ENCODE measurements around the gene TBL3. TPM values are rescaled to one million over a fixed set of nuclear protein-coding genes. Genes with fewer than 3 reads are reported as not detected.

TBL3 gene
- total RNA-seq, 2 experiments from 2014 or later, result 47.4 to 48.6 TPM

- ATAC-seq (no peak), DNase-seq (no peak)
- ChIA-PET CTCF (interaction anchor here (0.6 kb wide), 1 partner anchor 73 kb away, joined by 3 read pairs; no protein-coding TSS in a partner anchor), POLR2A (interaction anchor here (0.6 kb wide), 1 partner anchor 256 kb away, joined by 3 read pairs; no protein-coding TSS in a partner anchor)
- H3K27ac Mint-ChIP-seq, result no peak overlapping the region
- no peak overlapping the region for H3K4me3 Mint-ChIP-seq
- intact Hi-C loops (cut with DNase I, micrococcal nuclease), result loop anchor here in 1 of 2 experiments (10.0 kb wide), 1 partner anchor 333 kb away; no protein-coding TSS in a partner anchor
- peaks cover 19% of the 10 kb centered on the region for H3K4me1 Mint-ChIP-seq
- no peaks in the 10 kb centered on the region for H3K9me3 Mint-ChIP-seq (ENCODE audit: low read depth)
- no peaks in the 10 kb centered on the region for H3K27me3 Mint-ChIP-seq
- peaks cover 29% of the 10 kb centered on the region for H3K36me3 Mint-ChIP-seq (ENCODE audit: low read depth)
These were observed 29.9 kb downstream of the TBL3 start for GRCh38 chr16:2001456-2002355.

- Mint-ChIP-seq H3K4me3 (no peak overlapping the region), H3K36me3 (ENCODE audit: low read depth) (peaks cover 28% of the 10 kb centered on the region), H3K27me3 (no peaks in the 10 kb centered on the region), H3K9me3 (ENCODE audit: low read depth) (no peaks in the 10 kb centered on the region), H3K4me1 (peaks cover 26% of the 10 kb centered on the region), H3K27ac (no peak overlapping the region)
- intact Hi-C loops (cut with DNase I, micrococcal nuclease), result loop anchor here in 1 of 2 experiments (10.0 kb wide), 1 partner anchor 332 kb away; no protein-coding TSS in a partner anchor
- no peak for DNase-seq
- ChIA-PET POLR2A (interaction anchor here (0.6 to 1.1 kb wide), 2 partner anchors 15 to 255 kb away, joined by 3 to 4 read pairs; no protein-coding TSS in a partner anchor), CTCF (interaction anchor here (0.6 to 4.1 kb wide), 5 partner anchors 9 to 153 kb away, joined by 3 to 30 read pairs (median 3); partner anchors contain the start of gene TRAF7)
- ATAC-seq, result no peak
These were observed 30.8 kb downstream of the TBL3 start for GRCh38 chr16:2002406-2003230.

- ATAC-seq, result no peak
- intact Hi-C loops (cut with DNase I, micrococcal nuclease), result loop anchor here in 1 of 2 experiments (10.0 kb wide), 1 partner anchor 331 kb away; no protein-coding TSS in a partner anchor
- Mint-ChIP-seq H3K27me3 (no peaks in the 10 kb centered on the region), H3K9me3 (ENCODE audit: low read depth) (no peaks in the 10 kb centered on the region), H3K27ac (no peak overlapping the region), H3K4me3 (no peak overlapping the region), H3K36me3 (ENCODE audit: low read depth) (peaks cover 29% of the 10 kb centered on the region), H3K4me1 (peaks cover 33% of the 10 kb centered on the region)
- POLR2A ChIA-PET, result interaction anchor here (0.9 to 1.1 kb wide), 4 partner anchors 9 to 152 kb away, joined by 3 to 4 read pairs (median 3); partner anchors contain the start of gene TRAF7
- DNase-seq, result no peak
- CTCF ChIA-PET, result interaction anchor here (0.6 to 4.1 kb wide), 9 partner anchors 8 to 474 kb away, joined by 3 to 30 read pairs (median 3); partner anchors contain the start of gene TRAF7
These were observed 31.5 kb downstream of the TBL3 start for GRCh38 chr16:2003231-2003826.

- POLR2A ChIA-PET, result interaction anchor here (0.9 to 1.1 kb wide), 4 partner anchors 10 to 151 kb away, joined by 3 to 4 read pairs (median 3); partner anchors contain the start of gene TRAF7
- peak; percentile 93 for ATAC-seq
These were observed 32.2 kb downstream of the TBL3 start for GRCh38 chr16:2003827-2004641.

GRCh38 chr16:2004795-2005517 is 33.1 kb downstream of the TBL3 start:
- peaks cover 38% of the 10 kb centered on the region for H3K4me1 Mint-ChIP-seq
- H3K27ac Mint-ChIP-seq, result no peak overlapping the region
- ChIA-PET POLR2A (no interaction called here), CTCF (interaction anchor here (0.8 to 4.1 kb wide), 10 partner anchors 9 to 143 kb away, joined by 3 to 30 read pairs (median 4); partner anchors contain the start of genes GFER and RPS2)
- ATAC-seq (no peak), DNase-seq (no peak)
- H3K4me3 Mint-ChIP-seq, result no peak overlapping the region
- H3K36me3 Mint-ChIP-seq (ENCODE audit: low read depth), result peaks cover 35% of the 10 kb centered on the region
- intact Hi-C loops (cut with DNase I, micrococcal nuclease), result loop anchor here (1.0 to 10.0 kb wide), 5 partner anchors 43 to 330 kb away; partner anchors contain the start of genes MLST8 (in 1 of the 2) and RPS2 (in 1 of the 2)
- no peaks in the 10 kb centered on the region for H3K9me3 Mint-ChIP-seq (ENCODE audit: low read depth)
- H3K27me3 Mint-ChIP-seq, result no peaks in the 10 kb centered on the region

More at GRCh38 chr16:2003827-2004641, 32.2 kb downstream of the TBL3 start:
- Mint-ChIP-seq H3K27me3 (no peaks in the 10 kb centered on the region), H3K9me3 (ENCODE audit: low read depth) (no peaks in the 10 kb centered on the region), H3K27ac (no peak overlapping the region), H3K36me3 (ENCODE audit: low read depth) (peaks cover 35% of the 10 kb centered on the region), H3K4me3 (no peak overlapping the region), H3K4me1 (peaks cover 38% of the 10 kb centered on the region)
- CTCF ChIA-PET, result interaction anchor here (0.6 to 4.1 kb wide), 23 partner anchors 8 to 475 kb away, joined by 3 to 30 read pairs (median 3); partner anchors contain the start of genes GFER, RNF151, RPS2 and TRAF7
- intact Hi-C loops (cut with DNase I, micrococcal nuclease), result loop anchor here in 1 of 2 experiments (1.0 to 10.0 kb wide), 2 partner anchors 136 to 331 kb away; no protein-coding TSS in a partner anchor
- DNase-seq, result peak; percentile 95

GRCh38 chr16:2005646-2006045 is 33.8 kb downstream of the TBL3 start:
- Mint-ChIP-seq H3K9me3 (ENCODE audit: low read depth) (no peaks in the 10 kb centered on the region), H3K27ac (no peak overlapping the region), H3K27me3 (no peaks in the 10 kb centered on the region), H3K36me3 (ENCODE audit: low read depth) (peaks cover 39% of the 10 kb centered on the region), H3K4me1 (peaks cover 41% of the 10 kb centered on the region), H3K4me3 (no peak overlapping the region)
- POLR2A ChIA-PET, result no interaction called here
- DNase-seq (no peak), ATAC-seq (no peak)
- CTCF ChIA-PET, result interaction anchor here (4.1 kb wide), 1 partner anchor 135 kb away, joined by 30 read pairs; no protein-coding TSS in a partner anchor
- intact Hi-C loops (cut with DNase I, micrococcal nuclease), result loop anchor here (5.0 to 10.0 kb wide), 4 partner anchors 43 to 329 kb away; partner anchors contain the start of genes MLST8 (in 1 of the 2) and RPS2 (in 1 of the 2)

- DNase-seq, result no peak
- no peaks in the 10 kb centered on the region for H3K9me3 Mint-ChIP-seq (ENCODE audit: low read depth)
- H3K4me3 Mint-ChIP-seq, result peak overlapping the region; percentile 82
- ChIA-PET POLR2A (no interaction called here), CTCF (interaction anchor here (4.1 kb wide), 1 partner anchor 134 kb away, joined by 30 read pairs; no protein-coding TSS in a partner anchor)
- intact Hi-C loops (cut with DNase I, micrococcal nuclease), result loop anchor here (5.0 to 10.0 kb wide), 4 partner anchors 44 to 328 kb away; partner anchors contain the start of genes MLST8 (in 1 of the 2) and RPS2 (in 1 of the 2)
- ATAC-seq, result no peak
- no peaks in the 10 kb centered on the region for H3K27me3 Mint-ChIP-seq
- H3K4me1 Mint-ChIP-seq, result peaks cover 41% of the 10 kb centered on the region
- no peak overlapping the region for H3K27ac Mint-ChIP-seq
- H3K36me3 Mint-ChIP-seq (ENCODE audit: low read depth), result peaks cover 35% of the 10 kb centered on the region
These were observed 34.5 kb downstream of the TBL3 start for GRCh38 chr16:2006317-2006716.

GRCh38 chr16:2007081-2007836 is 35.4 kb downstream of the TBL3 start:
- ChIA-PET POLR2A (interaction anchor here (1.4 kb wide), 1 partner anchor 148 kb away, joined by 4 read pairs; the partner anchor contains the start of gene TRAF7), CTCF (interaction anchor here (1.4 kb wide), 1 partner anchor 133 kb away, joined by 6 read pairs; no protein-coding TSS in a partner anchor)
- peak overlapping the region; percentile 82 for H3K4me3 Mint-ChIP-seq
- H3K9me3 Mint-ChIP-seq (ENCODE audit: low read depth), result no peaks in the 10 kb centered on the region
- H3K27ac Mint-ChIP-seq, result peak overlapping the region; percentile 89
- ATAC-seq, result no peak
- H3K4me1 Mint-ChIP-seq, result peaks cover 41% of the 10 kb centered on the region
- H3K36me3 Mint-ChIP-seq (ENCODE audit: low read depth), result peaks cover 31% of the 10 kb centered on the region
- DNase-seq, result no peak
- intact Hi-C loops (cut with DNase I, micrococcal nuclease), result loop anchor here (5.0 to 10.0 kb wide), 4 partner anchors 45 to 328 kb away; partner anchors contain the start of genes MLST8 (in 1 of the 2) and RPS2 (in 1 of the 2)
- no peaks in the 10 kb centered on the region for H3K27me3 Mint-ChIP-seq
